Measurements from ENCODE around the gene FAM3B.

The FAM3B gene

DNA sequence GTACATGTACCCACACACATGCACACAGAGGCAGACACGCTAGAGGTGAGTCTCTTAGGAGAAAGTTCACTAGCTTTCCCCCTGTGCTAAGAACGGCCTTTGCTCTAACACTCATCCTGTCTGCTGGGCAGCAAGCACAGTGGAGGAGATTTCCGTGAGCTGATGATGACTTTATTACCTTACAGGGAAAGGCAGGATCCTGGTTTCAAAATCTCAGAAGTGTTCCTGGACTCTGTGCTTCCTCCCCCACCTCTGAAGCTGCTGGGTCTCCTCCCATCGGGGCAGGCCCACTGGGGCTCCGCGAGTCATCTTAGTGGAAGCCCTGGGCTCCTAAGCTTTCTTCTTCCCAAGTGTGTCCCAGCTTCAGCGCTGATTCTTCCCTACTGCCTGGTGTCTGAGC lies 2.7 kb downstream of the FAM3B start:
- no peak for DNase-seq

- no peak for DNase-seq
Measured at GRCh38 chr21:41321211-41321907, 4.8 kb downstream of the FAM3B start.

- DNase-seq: no peak
Measured at GRCh38 chr21:41321908-41322495, 5.4 kb downstream of the FAM3B start.

- no peak for DNase-seq
Measured at GRCh38 chr21:41322496-41323382, 6.1 kb downstream of the FAM3B start.

- DNase-seq: no peak
Measured at GRCh38 chr21:41325138-41325912, 8.7 kb downstream of the FAM3B start.

- no peak for DNase-seq
Measured at GRCh38 chr21:41326414-41327080, 9.9 kb downstream of the FAM3B start.

GRCh38 chr21:41327753-41328152 lies 11.2 kb downstream of the FAM3B start:
- no peak for DNase-seq

- DNase-seq: no peak
Measured at GRCh38 chr21:41328660-41329607, 12.3 kb downstream of the FAM3B start.

- no peak for DNase-seq
Measured at GRCh38 chr21:41333752-41334151, 17.2 kb downstream of the FAM3B start.

- no peak for DNase-seq
Measured at GRCh38 chr21:41337515-41337914, 20.9 kb downstream of the FAM3B start.

DNA sequence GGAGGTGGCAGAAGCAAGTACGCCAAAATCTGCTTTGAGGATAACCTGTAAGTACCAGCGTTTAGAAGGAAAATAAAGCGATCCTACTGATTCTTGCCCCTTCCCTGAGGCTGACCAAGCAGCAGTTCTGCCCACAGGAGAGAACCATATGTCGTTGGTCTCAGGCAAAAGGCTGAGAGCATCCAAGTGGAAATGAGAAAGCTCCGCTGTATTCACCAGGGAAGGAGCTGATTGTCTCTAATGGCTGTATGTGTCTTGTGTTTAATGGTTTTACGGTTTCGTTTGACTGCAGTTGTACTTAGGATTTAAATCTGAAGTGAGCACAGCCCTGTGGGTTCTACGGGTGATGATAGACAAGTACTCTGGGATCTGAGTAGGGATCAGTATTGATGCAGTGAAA lies 21.9 kb downstream of the FAM3B start:
- no peak for DNase-seq

DNA sequence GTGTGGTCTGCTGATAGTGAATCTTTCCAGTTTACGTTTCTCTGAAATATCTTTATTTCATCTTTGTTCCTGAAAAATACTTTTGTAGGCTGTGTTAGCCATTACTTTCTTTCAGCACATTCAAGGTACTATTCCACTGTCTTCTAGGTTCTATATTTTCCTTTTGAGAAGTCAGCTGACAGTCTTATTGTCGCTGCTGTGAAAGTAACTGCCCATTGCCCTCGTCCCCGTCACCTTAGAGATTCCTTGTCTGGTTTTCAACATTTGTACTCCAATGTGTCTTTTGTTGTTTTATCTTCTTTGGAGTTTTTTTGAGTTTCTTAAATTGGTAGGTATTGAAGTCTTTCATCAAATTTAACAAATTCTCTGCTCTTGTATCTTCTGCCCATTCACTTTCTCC lies 25.4 kb downstream of the FAM3B start:
- DNase-seq: no peak

DNA sequence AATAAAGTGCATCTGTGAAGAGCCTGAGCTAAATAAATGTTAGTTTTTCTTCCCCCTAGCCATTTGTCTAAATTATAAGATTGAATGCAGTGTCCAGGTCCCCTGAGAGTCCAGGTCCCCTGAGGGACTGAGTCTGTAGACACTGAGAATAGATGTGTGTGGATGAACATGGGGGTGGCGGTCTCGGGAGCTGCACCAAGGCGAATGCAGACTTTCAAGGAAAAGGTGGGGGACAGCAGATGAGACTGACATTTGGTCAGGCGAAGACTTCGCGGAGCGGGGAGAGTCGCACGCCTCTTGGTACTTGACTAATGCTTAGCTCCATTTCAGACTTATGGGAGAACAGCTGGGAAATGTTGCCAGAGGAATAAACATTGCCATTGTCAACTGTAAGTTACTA lies 27.5 kb downstream of the FAM3B start:
- no peak for DNase-seq

GRCh38 chr21:41345356-41345755 lies 28.8 kb downstream of the FAM3B start:
- no peak for DNase-seq

GRCh38 chr21:41345934-41346685 lies 29.5 kb downstream of the FAM3B start:
- DNase-seq: no peak

DNA sequence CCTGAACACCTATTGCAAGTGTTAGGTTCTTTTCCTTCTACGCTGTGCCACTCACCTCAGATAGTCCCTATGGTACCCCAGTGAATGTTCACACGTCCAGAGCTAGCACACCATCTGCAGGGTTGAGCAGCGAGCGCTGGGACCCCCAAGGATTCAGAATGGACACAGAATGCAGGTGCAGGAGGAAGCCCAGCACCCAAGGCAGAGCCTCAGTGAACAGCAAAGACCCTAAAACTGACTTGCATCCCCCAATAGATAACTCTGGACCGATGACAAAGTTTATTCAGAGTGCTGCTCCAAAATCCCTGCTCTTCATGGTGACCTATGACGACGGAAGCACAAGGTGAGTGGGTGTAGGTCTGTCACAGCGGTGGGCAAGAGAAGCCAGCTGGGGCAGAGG lies 30.2 kb downstream of the FAM3B start:
- no peak for DNase-seq

- DNase-seq: no peak
Measured at GRCh38 chr21:41348434-41348833, 31.8 kb downstream of the FAM3B start.

DNA sequence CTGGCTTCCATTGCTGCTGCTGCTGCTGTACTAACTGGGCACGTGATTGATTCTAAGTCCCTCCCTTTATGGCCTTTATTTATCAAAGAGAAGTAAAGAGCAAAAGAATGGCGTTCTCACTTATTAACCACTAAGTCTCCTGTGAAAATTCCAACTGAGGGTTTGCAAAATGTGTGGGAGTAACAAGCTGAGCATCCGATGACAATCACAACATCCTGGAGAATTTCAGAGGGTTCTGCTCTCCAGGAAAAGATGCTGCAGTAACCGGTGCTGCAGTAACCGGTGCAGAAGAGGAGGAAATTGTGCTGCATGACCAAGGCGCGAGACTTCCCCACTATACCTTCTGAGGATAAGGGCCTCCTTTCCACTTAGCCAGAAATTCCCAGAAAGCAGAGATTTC lies 32.5 kb downstream of the FAM3B start:
- DNase-seq: no peak

- DNase-seq: no peak
Measured at GRCh38 chr21:41349619-41350390, 33.2 kb downstream of the FAM3B start.
